Kidney (tissue), 14 donors: ENCODE data around the gene CARD19. TPM values are rescaled to one million over a fixed set of nuclear protein-coding genes. Genes with fewer than 3 reads are reported as not detected.

Source experiments
- DNase-seq, 5 donors: peaks; one replicate each; pipeline ENCODE4 v3.0.0-alpha.2; 2013 to 2020
- FAIRE-seq: peaks from 2 replicates; lab custom pipeline; 2012; peaks lifted over from hg19 to GRCh38; lab: Jason Lieb, UNC
- H3K27ac ChIP-seq, 2 donors: one replicate each; pipeline ENCODE4 v1.7.0; 2013; ENCODE audit warnings: low read depth in 2 of 2, low read length in 2 of 2, inconsistent platforms in 1 of 2
- H3K27me3 ChIP-seq: one replicate; pipeline ENCODE4 v1.7.1; 2013; ENCODE audit warnings: low read length, inconsistent platforms; ENCODE audit not compliant: control insufficient read depth, insufficient read depth
- H3K36me3 ChIP-seq, 3 donors: one replicate each; pipeline versions ENCODE4 v1.7.0 to v1.7.1; 2013; ENCODE audit warnings: low read length in 3 of 3, control low read depth in 1 of 3, inconsistent platforms in 1 of 3; ENCODE audit not compliant: insufficient read depth in 3 of 3, control insufficient read depth in 2 of 3
- H3K4me1 ChIP-seq, 3 donors: one replicate each; pipeline versions ENCODE4 v1.7.0 to v1.7.1; 2013; ENCODE audit warnings: low read length in 3 of 3, inconsistent platforms in 1 of 3, low read depth in 1 of 3; ENCODE audit not compliant: control insufficient read depth in 2 of 3, insufficient read depth in 2 of 3
- H3K4me3 ChIP-seq, 3 donors: one replicate each; pipeline versions ENCODE4 v1.7.0 to v1.8.1; 2013; ENCODE audit warnings: low read length in 3 of 3, control low read depth in 1 of 3, inconsistent platforms in 1 of 3
- H3K9ac ChIP-seq, 3 donors: one replicate each; pipeline versions ENCODE4 v1.7.0 to v1.7.1; 2013; ENCODE audit warnings: low read length in 3 of 3, control low read depth in 1 of 3, inconsistent platforms in 1 of 3
- H3K9me3 ChIP-seq, 3 donors: one replicate each; pipeline versions ENCODE4 v1.7.0 to v1.7.1; 2013; ENCODE audit warnings: low read length in 3 of 3, control low read depth in 1 of 3, inconsistent platforms in 1 of 3; ENCODE audit not compliant: control insufficient read depth in 2 of 3, insufficient read depth in 1 of 3
- intact Hi-C: fragments of 100-400 bp; cut with DNase I; formaldehyde crosslinking; loops from one replicate; pipeline ENCODE4 v1.11.1; 2022
- polyA plus RNA-seq: library from polyadenylated mRNA; stranded (reverse); fragments of 350-450 nt; fragmentation: Illumina TruSeq; extraction: RNeasy Lipid Tissue Mini Kit (QIAGEN cat#74804); gene quantifications from one replicate; pipeline ENCODE4 v1.2.3, GENCODE V29; 2014; ENCODE audit warnings: low read depth, low replicate concordance; ENCODE audit not compliant: insufficient read depth
- total RNA-seq: library from RNA; stranded (reverse); fragmentation: NEBNext Ultra II Directional; extraction: Animal tissue kit (Norgen Biotek cat#: 25700); gene quantifications from one replicate; pipeline ENCODE4 v1.2.1, GENCODE V29; 2021
- TF ChIP-seq, protein P1 (sequence below): IDR thresholded peaks from 3 replicates; pipeline ENCODE4 v1.5.1; 2012; ENCODE audit warnings: mild to moderate bottlenecking, moderate library complexity, borderline replicate concordance; ENCODE audit not compliant: insufficient read depth; ENCODE audit errors: extremely low read depth
- donor health status: control.
- donor health status: control.
- donor health status: control.
- donor health status: control.
- donor health status: control.
- donor health status: DM: yes; HTN: yes; CAD: no.
- donor health status: Normal renal cell carcinoma (clear cell type).

Gene CARD19
- total and polyA plus RNA-seq, 2 donors from 2014 or later, result 44.5 to 49.3 TPM

DNA sequence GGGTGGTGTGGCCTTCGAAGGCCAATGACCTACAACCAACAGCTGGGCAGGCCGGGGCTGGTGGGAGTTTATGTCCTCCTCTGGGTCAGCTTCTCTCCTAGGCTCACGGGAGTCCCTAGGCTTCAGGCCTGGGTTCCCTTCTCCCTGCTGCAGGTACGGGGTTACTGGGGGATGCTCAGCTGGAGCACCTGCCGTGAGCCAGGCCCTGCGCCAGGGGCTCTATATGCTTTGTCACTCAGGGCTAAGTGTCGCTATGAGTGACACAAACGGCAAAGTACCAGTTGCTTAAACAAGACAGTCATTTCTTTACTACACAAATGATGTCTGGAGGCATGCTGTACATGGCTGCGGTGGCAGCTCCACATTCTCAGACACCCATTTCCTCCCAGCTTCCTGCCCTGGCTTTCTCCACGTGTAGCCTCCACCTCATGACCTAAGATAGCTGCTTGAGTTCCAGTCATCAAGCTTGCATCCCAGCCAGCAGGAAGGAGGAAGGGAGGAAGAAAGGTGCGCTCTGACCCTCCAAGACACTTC is 60.5 kb downstream of the CARD19 start:
- intact Hi-C loops, result no loop called here
- Histone ChIP-seq H3K4me3 (no peak overlapping the region), H3K9me3 (no peaks in the 10 kb centered on the region), H3K9ac (no peak overlapping the region), H3K27me3 (no peaks in the 10 kb centered on the region), H3K27ac (no peak overlapping the region), H3K36me3 (no peaks in the 10 kb centered on the region), H3K4me1 (no peaks in the 10 kb centered on the region)
- FAIRE-seq, result no peak
- TF ChIP-seq, protein P1, sequence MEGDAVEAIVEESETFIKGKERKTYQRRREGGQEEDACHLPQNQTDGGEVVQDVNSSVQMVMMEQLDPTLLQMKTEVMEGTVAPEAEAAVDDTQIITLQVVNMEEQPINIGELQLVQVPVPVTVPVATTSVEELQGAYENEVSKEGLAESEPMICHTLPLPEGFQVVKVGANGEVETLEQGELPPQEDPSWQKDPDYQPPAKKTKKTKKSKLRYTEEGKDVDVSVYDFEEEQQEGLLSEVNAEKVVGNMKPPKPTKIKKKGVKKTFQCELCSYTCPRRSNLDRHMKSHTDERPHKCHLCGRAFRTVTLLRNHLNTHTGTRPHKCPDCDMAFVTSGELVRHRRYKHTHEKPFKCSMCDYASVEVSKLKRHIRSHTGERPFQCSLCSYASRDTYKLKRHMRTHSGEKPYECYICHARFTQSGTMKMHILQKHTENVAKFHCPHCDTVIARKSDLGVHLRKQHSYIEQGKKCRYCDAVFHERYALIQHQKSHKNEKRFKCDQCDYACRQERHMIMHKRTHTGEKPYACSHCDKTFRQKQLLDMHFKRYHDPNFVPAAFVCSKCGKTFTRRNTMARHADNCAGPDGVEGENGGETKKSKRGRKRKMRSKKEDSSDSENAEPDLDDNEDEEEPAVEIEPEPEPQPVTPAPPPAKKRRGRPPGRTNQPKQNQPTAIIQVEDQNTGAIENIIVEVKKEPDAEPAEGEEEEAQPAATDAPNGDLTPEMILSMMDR, result no peak
- no peak for DNase-seq

DNA sequence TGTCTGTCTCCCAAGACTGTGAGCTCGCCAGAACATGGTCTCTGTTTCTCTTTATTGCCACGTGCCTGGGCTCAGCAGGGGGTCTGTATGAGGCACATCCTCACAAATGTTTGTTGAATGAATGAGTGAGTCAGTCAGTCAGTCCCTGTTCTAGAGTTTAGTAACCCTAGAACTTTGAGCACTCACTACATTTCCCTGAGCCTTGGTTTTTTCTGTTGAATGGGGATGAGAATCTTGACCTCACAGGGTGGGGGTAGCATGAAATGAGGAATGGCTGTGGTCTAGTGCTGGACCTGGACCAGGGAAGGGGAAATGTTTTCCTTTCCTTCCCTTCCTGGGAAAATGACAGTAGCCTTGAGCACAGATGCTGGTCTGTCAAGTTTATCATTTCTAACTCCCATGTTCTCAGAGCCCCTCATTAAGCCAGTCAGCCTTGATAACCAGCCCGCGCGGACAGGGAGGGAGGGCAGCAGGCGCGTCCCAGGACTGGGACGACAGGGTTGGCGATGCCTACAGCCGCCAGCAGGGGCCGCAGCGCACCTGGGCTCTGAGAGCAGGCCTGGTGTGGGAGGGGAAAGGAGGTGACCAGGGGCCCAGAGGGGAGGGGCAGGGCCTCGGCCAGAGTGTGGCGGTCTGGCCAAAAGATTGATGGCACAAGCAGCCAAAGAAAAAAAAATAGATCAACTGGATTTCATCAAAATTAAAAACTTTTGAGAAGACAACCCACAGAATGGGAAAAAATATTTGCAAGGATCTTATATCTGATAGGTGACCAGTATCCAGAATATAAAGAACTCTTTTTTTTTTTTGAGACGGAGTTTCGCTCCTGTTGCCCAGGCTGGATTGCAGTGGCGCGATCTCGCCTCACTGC is 63.8 kb downstream of the CARD19 start:
- no peaks in the 10 kb centered on the region for H3K36me3 ChIP-seq
- H3K27me3 ChIP-seq, result no peaks in the 10 kb centered on the region
- intact Hi-C loops, result no loop called here
- no peaks in the 10 kb centered on the region for H3K9me3 ChIP-seq
- H3K4me3 ChIP-seq, result no peak overlapping the region
- DNase-seq (peak; percentile 92 to 95 (median 94)), FAIRE-seq (peak; percentile 13)
- H3K4me1 ChIP-seq, result no peaks in the 10 kb centered on the region
- TF ChIP-seq, protein P1, result peak; percentile 98
- H3K9ac ChIP-seq, result no peak overlapping the region
- H3K27ac ChIP-seq, result no peak overlapping the region

DNA sequence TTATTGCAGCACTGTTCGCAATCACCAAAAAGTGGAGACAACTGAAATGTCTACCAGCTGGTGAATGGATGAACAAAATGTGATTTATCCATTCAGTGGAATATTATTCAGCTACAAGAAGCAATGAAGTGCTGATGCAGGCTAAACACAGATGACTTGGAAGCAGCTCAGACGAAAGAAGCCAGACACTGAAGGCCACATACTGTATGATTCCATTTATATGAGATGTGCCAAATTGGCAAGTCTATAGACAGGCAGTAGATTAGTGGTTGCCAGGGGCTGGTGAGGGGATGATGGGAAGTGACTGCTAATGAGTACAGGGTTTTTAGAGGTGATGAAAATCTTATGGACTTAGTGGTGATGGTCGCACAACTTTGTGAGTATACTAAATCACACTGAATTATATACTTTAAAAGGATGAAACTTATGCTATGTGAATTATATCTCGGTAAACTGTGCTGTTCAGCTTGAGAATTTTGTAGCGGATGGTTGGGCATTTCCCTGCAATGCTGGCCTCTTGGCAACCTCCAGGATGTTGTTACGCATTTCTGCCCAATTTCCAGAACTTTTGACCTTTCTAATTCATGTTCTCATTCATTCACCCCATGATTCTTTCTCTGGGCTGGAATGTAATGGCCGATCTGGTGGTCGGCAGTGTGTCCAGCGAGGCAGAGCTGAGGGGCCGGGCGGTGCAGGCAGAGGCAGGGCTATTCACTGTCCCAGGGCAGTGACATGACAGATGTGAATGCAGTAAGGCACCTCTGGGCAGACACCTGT is 66.0 kb downstream of the CARD19 start:
- Histone ChIP-seq H3K27ac (no peak overlapping the region), H3K9me3 (no peaks in the 10 kb centered on the region), H3K4me3 (no peak overlapping the region), H3K36me3 (no peaks in the 10 kb centered on the region), H3K4me1 (no peaks in the 10 kb centered on the region), H3K9ac (no peak overlapping the region), H3K27me3 (no peaks in the 10 kb centered on the region)
- no peak for DNase-seq
- TF ChIP-seq, protein P1, result no peak
- intact Hi-C loops, result no loop called here
- FAIRE-seq, result no peak

Other genes with a start within 250 kb of the CARD19 start
- gene ZNF484, start 218.2 kb upstream of the CARD19 start, total RNA-seq, result 13.5 TPM
- gene ZNF484, start 218.2 kb upstream of the CARD19 start, polyA plus RNA-seq, result 1.9 TPM
- 12.1 TPM for gene FGD3, start 148.7 kb upstream of the CARD19 start, total RNA-seq
- 7.4 TPM for gene FGD3, start 148.7 kb upstream of the CARD19 start, polyA plus RNA-seq
- gene SUSD3, start 37.5 kb upstream of the CARD19 start, total RNA-seq, result 12.2 TPM
- gene SUSD3, start 37.5 kb upstream of the CARD19 start, polyA plus RNA-seq, result 34.6 TPM
- 56.3 TPM for gene NINJ1, start 38.0 kb downstream of the CARD19 start, total RNA-seq
- 149 TPM for gene NINJ1, start 38.0 kb downstream of the CARD19 start, polyA plus RNA-seq
- 4.8 TPM for gene WNK2, start 87.9 kb downstream of the CARD19 start, total RNA-seq
- 1.5 TPM for gene WNK2, start 87.9 kb downstream of the CARD19 start, polyA plus RNA-seq